Loucy (cell line): ENCODE results near the gene INPP4A.
A peak's percentile ranks its signal among the peaks of the same experiment; 100 is the strongest.

ENCODE experiments used
- H2AFZ ChIP-seq: fragments of 200-600 bp; sonication (generic); 2 replicates; pipeline ENCODE4 v1.6.0; 2016; ENCODE audit warnings: antibody characterized with exemption, mild to moderate bottlenecking, low read length, moderate library complexity
- H3F3A ChIP-seq: fragments of 200-600 bp; 2 replicates; pipeline ENCODE4 v1.6.0; 2016; ENCODE audit warnings: antibody characterized with exemption, low read depth, mild to moderate bottlenecking
- H3K27me3 ChIP-seq: fragments of 200-600 bp; sonication (generic); 2 replicates; pipeline ENCODE4 v1.6.1; 2014; ENCODE audit warnings: low read length, mild to moderate bottlenecking; ENCODE audit not compliant: insufficient read depth, poor library complexity, severe bottlenecking
- H3K36me3 ChIP-seq: fragments of 200-600 bp; sonication (generic); 2 replicates; pipeline ENCODE4 v1.6.1; 2016; ENCODE audit warnings: low read length; ENCODE audit not compliant: insufficient read depth
- H3K4me1 ChIP-seq: fragments of 200-600 bp; sonication (generic); 2 replicates; pipeline ENCODE4 v1.5.1; 2014; ENCODE audit warnings: low read length, mild to moderate bottlenecking; ENCODE audit not compliant: insufficient read depth, poor library complexity, severe bottlenecking
- H3K4me2 ChIP-seq: fragments of 200-600 bp; sonication (generic); 2 replicates; pipeline ENCODE4 v1.6.0; 2014; ENCODE audit warnings: antibody characterized with exemption, low read length, low read depth, mild to moderate bottlenecking; ENCODE audit not compliant: poor library complexity, severe bottlenecking
- H3K4me3 ChIP-seq: fragments of 200-600 bp; sonication (generic); 2 replicates; pipeline ENCODE4 v1.5.1; 2014; ENCODE audit warnings: low read length, mild to moderate bottlenecking, mixed read lengths; ENCODE audit not compliant: poor library complexity, severe bottlenecking
- H3K79me2 ChIP-seq: fragments of 200-600 bp; sonication (generic); 2 replicates; pipeline ENCODE4 v1.6.1; 2014; ENCODE audit warnings: low read length; ENCODE audit not compliant: insufficient read depth
- H3K9ac ChIP-seq: fragments of 200-600 bp; sonication (generic); 2 replicates; pipeline ENCODE4 v1.6.0; 2014; ENCODE audit warnings: mild to moderate bottlenecking, low read depth, low read length, moderate library complexity; ENCODE audit not compliant: poor library complexity, severe bottlenecking
- H3K9me2 ChIP-seq: fragments of 200-600 bp; sonication (generic); replicated peaks from 2 replicates; pipeline ENCODE4 v1.6.1; 2016; ENCODE audit warnings: low read depth, low read length, mixed read lengths
- H3K9me3 ChIP-seq: fragments of 200-600 bp; sonication (generic); 2 replicates; pipeline ENCODE4 v1.6.1; 2014; ENCODE audit warnings: mild to moderate bottlenecking, antibody characterized with exemption, low read length, low read depth; ENCODE audit not compliant: insufficient read depth
- H4K20me1 ChIP-seq: fragments of 200-600 bp; sonication (generic); 2 replicates; pipeline ENCODE4 v1.6.0; 2014; ENCODE audit warnings: antibody characterized with exemption, low read length, mild to moderate bottlenecking; ENCODE audit not compliant: insufficient read depth, poor library complexity, severe bottlenecking
- EZH2phosphoT487 ChIP-seq: fragments of 200-600 bp; IDR thresholded peaks from 2 replicates; pipeline ENCODE4 v1.6.1; 2018; ENCODE audit warnings: antibody characterized with exemption, mild to moderate bottlenecking, moderate library complexity, borderline replicate concordance
- TF ChIP-seq, protein P1 (sequence below): fragments of 200-600 bp; sonication (generic); conservative IDR thresholded peaks from 2 replicates; pipeline ENCODE4 v1.5.1; 2014; ENCODE audit warnings: mild to moderate bottlenecking, antibody characterized with exemption, low read length

Gene INPP4A

GRCh38 chr2:98515250-98515991 lies 70.8 kb downstream of the INPP4A start:
- Histone ChIP-seq H3K79me2 (peaks cover 45% of the 10 kb centered on the region; the same call in 1 of the 2 replicates), H3K4me1 (peaks cover 22% of the 10 kb centered on the region), H3K4me2 (no peak overlapping the region), H4K20me1 (no peaks in the 10 kb centered on the region), H2AFZ (no peak overlapping the region), H3K9me2 (no peaks in the 10 kb centered on the region), H3K36me3 (peaks cover 12% of the 10 kb centered on the region; the same call in 1 of the 2 replicates), H3K4me3 (no peak overlapping the region), H3K9ac (no peak overlapping the region), H3K27me3 (no peaks in the 10 kb centered on the region), H3K9me3 (no peaks in the 10 kb centered on the region), H3F3A (no peaks in the 10 kb centered on the region)
- TF ChIP-seq EZH2phosphoT487 = no peak
- TF ChIP-seq, protein P1, sequence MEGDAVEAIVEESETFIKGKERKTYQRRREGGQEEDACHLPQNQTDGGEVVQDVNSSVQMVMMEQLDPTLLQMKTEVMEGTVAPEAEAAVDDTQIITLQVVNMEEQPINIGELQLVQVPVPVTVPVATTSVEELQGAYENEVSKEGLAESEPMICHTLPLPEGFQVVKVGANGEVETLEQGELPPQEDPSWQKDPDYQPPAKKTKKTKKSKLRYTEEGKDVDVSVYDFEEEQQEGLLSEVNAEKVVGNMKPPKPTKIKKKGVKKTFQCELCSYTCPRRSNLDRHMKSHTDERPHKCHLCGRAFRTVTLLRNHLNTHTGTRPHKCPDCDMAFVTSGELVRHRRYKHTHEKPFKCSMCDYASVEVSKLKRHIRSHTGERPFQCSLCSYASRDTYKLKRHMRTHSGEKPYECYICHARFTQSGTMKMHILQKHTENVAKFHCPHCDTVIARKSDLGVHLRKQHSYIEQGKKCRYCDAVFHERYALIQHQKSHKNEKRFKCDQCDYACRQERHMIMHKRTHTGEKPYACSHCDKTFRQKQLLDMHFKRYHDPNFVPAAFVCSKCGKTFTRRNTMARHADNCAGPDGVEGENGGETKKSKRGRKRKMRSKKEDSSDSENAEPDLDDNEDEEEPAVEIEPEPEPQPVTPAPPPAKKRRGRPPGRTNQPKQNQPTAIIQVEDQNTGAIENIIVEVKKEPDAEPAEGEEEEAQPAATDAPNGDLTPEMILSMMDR = no peak

GRCh38 chr2:98516571-98516970 lies 71.9 kb downstream of the INPP4A start:
- Histone ChIP-seq H3K4me3 (no peak overlapping the region), H3K4me1 (peaks cover 22% of the 10 kb centered on the region), H3K9me3 (no peaks in the 10 kb centered on the region), H3K27me3 (no peaks in the 10 kb centered on the region), H3K4me2 (no peak overlapping the region), H3F3A (no peaks in the 10 kb centered on the region), H4K20me1 (no peaks in the 10 kb centered on the region), H2AFZ (no peak overlapping the region), H3K79me2 (peaks cover 42% of the 10 kb centered on the region; the same call in 1 of the 2 replicates), H3K36me3 (peaks cover 21% of the 10 kb centered on the region; the same call in 1 of the 2 replicates), H3K9me2 (no peaks in the 10 kb centered on the region), H3K9ac (no peak overlapping the region)
- TF ChIP-seq, protein P1 = 0 out of 2 replicates have a peak, but pooled peaks have one; percentile 19
- no peak for TF ChIP-seq EZH2phosphoT487

DNA sequence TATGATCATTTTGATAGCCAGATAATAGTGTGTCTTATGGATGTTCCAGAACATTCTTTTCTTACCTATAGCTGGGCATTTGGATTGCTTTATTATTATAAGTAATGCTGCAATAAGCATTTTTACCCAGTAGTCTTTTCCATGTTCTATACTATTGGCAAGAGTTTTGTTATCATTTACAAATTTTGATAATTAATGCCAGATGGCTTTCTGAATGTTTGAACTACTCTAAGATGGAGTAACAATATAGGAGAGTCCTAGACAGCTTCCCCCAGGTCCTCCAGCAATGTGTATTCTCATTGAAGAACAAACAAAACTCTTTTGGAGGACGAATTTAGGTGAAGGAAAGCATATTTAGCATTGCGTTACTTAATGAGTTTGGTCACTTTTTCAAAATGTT lies 73.0 kb downstream of the INPP4A start:
- TF ChIP-seq, protein P1 = no peak
- no peak for TF ChIP-seq EZH2phosphoT487
- no peak overlapping the region for H3K9ac ChIP-seq
- H3K9me3 ChIP-seq = no peaks in the 10 kb centered on the region
- H3F3A ChIP-seq = no peaks in the 10 kb centered on the region
- no peaks in the 10 kb centered on the region for H3K9me2 ChIP-seq
- H3K27me3 ChIP-seq = no peaks in the 10 kb centered on the region
- peaks cover 22% of the 10 kb centered on the region for H3K4me1 ChIP-seq
- H3K4me2 ChIP-seq = no peak overlapping the region
- peaks cover 25% of the 10 kb centered on the region; the same call in 1 of the 2 replicates for H3K36me3 ChIP-seq
- H3K4me3 ChIP-seq = no peak overlapping the region
- H4K20me1 ChIP-seq = no peaks in the 10 kb centered on the region
- no peak overlapping the region for H2AFZ ChIP-seq
- peaks cover 41% of the 10 kb centered on the region; the same call in 1 of the 2 replicates for H3K79me2 ChIP-seq
